ENCODE data around the gene PLCXD3.

PLCXD3 gene

DNA sequence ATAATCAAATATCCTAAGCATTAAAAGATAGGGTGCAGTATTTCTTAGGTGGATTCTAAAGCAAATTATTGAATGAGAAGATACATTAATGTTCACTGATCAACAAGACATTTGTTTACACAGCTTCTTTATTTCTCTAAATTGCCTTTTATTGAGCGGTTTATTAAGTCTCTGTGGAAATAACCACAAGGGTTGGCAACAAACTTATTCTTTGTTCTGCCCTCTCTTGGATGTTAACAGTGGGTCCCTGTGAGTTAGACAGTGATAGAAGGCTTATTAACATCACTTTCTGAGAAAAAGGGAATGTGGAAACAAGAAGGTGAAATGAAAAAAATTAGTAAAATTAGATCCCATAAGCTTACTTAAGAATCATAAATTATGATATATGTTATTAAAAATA is 214.3 kb downstream of the PLCXD3 start:
- Histone ChIP-seq H3K36me3 (ENCODE audit: control insufficient read depth, insufficient read depth, low read length) (no peaks in the 10 kb centered on the region), H3K27ac (ENCODE audit: low read length) (no peak overlapping the region), H3K4me1 (ENCODE audit: control insufficient read depth, insufficient read depth, low read length) (no peaks in the 10 kb centered on the region), H3K27me3 (ENCODE audit: control insufficient read depth, insufficient read depth, low read length) (no peaks in the 10 kb centered on the region), H3K4me3 (ENCODE audit: low read length) (no peak overlapping the region), H3K9me3 (ENCODE audit: control insufficient read depth, insufficient read depth, low read length) (no peaks in the 10 kb centered on the region)
- no CpG with 5 or more reads among the region's 1 CpG for WGBS (ENCODE audit: insufficient coverage, insufficient read length)
- no peak for DNase-seq (ENCODE audit: low read depth, low spot score)

DNA sequence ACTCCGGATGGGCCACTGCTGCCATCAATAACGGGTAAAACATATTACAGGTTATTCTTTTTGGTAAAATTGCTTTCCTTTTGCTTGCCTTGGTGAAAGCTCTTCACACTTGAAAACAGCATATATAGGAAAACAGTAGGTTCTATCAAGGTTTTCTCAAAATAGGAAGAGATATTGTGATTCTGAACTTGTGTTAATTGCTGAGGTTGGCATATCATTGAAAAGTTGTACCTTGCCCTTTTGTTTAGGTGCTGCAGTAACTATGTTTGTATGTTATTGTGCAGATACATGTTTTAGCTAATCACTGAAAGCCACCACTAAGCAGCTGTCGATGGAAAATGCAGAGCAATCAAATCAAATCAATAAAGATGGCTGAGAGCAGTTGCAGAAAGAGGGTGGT is 219.1 kb downstream of the PLCXD3 start:
- H3K27me3 ChIP-seq (ENCODE audit: control insufficient read depth, insufficient read depth, low read length) = no peaks in the 10 kb centered on the region
- WGBS (ENCODE audit: insufficient coverage, insufficient read length) = no CpG with 5 or more reads among the region's 3 CpGs
- no peaks in the 10 kb centered on the region for H3K4me1 ChIP-seq (ENCODE audit: control insufficient read depth, insufficient read depth, low read length)
- no peak for DNase-seq (ENCODE audit: low read depth, low spot score)
- no peak overlapping the region for H3K27ac ChIP-seq (ENCODE audit: low read length)
- H3K9me3 ChIP-seq (ENCODE audit: control insufficient read depth, insufficient read depth, low read length) = no peaks in the 10 kb centered on the region
- H3K36me3 ChIP-seq (ENCODE audit: control insufficient read depth, insufficient read depth, low read length) = no peaks in the 10 kb centered on the region
- no peak overlapping the region for H3K4me3 ChIP-seq (ENCODE audit: low read length)

DNA sequence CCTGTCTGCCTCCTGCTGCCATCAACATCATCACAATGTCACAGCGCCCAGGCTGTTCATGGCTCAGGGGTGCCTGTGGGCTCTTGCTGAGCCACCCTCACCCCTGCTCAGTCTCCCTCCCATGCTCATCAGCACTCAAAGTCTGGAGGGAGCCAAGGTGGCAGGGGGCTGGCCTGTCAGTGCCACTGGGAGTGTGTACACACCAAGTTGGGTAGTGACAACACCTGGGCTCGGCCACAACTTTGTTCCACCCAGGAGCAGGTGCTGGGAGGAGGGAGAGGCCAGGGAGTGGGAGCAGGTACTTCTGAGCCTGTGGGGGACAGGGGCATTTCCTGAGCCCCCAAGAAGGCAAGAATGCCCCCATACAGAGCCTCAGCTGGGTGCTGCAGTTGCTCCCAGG is 219.6 kb downstream of the PLCXD3 start:
- no peaks in the 10 kb centered on the region for H3K36me3 ChIP-seq (ENCODE audit: control insufficient read depth, insufficient read depth, low read length)
- H3K4me3 ChIP-seq (ENCODE audit: low read length) = no peak overlapping the region
- H3K27me3 ChIP-seq (ENCODE audit: control insufficient read depth, insufficient read depth, low read length) = no peaks in the 10 kb centered on the region
- H3K4me1 ChIP-seq (ENCODE audit: control insufficient read depth, insufficient read depth, low read length) = no peaks in the 10 kb centered on the region
- DNase-seq (ENCODE audit: low read depth, low spot score) = no peak
- H3K27ac ChIP-seq (ENCODE audit: low read length) = no peak overlapping the region
- WGBS (ENCODE audit: insufficient coverage, insufficient read length) = no CpG with 5 or more reads among the region's 2 CpGs
- H3K9me3 ChIP-seq (ENCODE audit: control insufficient read depth, insufficient read depth, low read length) = no peaks in the 10 kb centered on the region

DNA sequence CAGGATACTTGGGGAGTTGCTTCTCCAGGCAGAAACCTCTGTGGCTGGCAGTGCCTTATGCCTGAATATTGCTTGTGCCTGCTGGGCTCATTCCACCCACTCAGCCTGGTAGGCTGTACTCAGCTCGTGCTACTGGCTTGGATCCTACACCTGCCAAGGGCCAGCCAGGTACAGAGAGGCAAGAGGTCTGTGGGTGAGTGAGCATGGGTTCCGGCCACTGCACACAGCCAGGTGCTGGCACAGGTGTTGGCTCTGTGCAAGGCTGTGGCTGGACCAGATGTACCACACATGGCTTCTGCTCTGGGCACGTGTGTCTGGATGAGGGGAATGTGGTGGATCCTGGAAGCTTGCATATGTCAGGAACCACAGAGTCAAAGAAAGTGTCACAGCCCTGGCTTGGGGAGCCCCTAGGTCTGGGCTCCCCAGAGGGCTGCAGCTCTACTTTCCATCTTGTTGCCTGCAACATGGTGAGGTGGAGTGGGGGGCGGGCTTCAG is 220.4 kb downstream of the PLCXD3 start:
- Histone ChIP-seq H3K9me3 (ENCODE audit: control insufficient read depth, insufficient read depth, low read length) (no peaks in the 10 kb centered on the region), H3K4me3 (ENCODE audit: low read length) (no peak overlapping the region), H3K27ac (ENCODE audit: low read length) (no peak overlapping the region), H3K36me3 (ENCODE audit: control insufficient read depth, insufficient read depth, low read length) (no peaks in the 10 kb centered on the region), H3K4me1 (ENCODE audit: control insufficient read depth, insufficient read depth, low read length) (no peaks in the 10 kb centered on the region), H3K27me3 (ENCODE audit: control insufficient read depth, insufficient read depth, low read length) (no peaks in the 10 kb centered on the region)
- WGBS (ENCODE audit: insufficient coverage, insufficient read length) = no CpG with 5 or more reads among the region's 4 CpGs
- no peak for DNase-seq (ENCODE audit: low read depth, low spot score)

DNA sequence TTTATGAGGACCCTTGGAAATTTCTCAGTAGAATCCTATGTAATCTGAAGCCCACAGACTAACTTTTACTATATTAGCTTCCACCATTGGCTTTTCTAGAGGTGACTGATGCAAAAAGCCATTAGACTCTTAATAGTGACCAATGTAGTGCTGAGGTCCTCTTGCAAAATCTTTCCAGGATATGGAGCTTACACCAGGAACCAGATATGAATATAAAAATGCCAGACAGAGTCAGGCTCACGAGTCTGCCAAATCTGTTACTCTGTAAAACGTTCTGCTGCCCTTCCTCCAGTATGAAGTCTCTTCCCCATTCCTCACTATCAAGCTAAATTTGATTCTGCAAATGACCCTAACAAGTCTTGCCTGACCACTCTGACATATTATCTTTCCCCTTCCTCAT is 223.7 kb downstream of the PLCXD3 start:
- Histone ChIP-seq H3K9me3 (ENCODE audit: control insufficient read depth, insufficient read depth, low read length) (no peaks in the 10 kb centered on the region), H3K4me3 (ENCODE audit: low read length) (no peak overlapping the region), H3K27me3 (ENCODE audit: control insufficient read depth, insufficient read depth, low read length) (no peaks in the 10 kb centered on the region), H3K4me1 (ENCODE audit: control insufficient read depth, insufficient read depth, low read length) (no peaks in the 10 kb centered on the region), H3K36me3 (ENCODE audit: control insufficient read depth, insufficient read depth, low read length) (no peaks in the 10 kb centered on the region), H3K27ac (ENCODE audit: low read length) (no peak overlapping the region)
- DNase-seq (ENCODE audit: low read depth, low spot score) = no peak
- WGBS (ENCODE audit: insufficient coverage, insufficient read length) = no CpG with 5 or more reads among the region's 2 CpGs

DNA sequence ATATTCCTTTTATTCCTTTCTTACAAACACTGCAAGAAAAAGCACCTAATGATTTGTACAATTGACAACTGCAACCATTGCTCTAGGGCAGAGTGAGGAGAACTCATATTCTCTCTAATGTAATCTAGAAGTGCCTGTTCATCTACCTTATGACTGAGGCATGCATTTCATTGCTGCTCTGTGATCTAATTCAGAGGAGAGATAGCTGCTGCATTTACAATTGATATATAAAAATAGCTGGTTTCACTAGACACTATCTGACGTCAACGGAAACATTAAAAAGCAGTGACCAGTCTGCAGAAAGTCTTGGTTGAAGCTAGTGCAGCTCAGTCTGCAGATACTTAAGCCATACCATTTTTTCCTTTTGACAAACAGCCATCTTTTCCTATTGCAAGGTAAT is 224.2 kb downstream of the PLCXD3 start:
- Histone ChIP-seq H3K27me3 (ENCODE audit: control insufficient read depth, insufficient read depth, low read length) (no peaks in the 10 kb centered on the region), H3K27ac (ENCODE audit: low read length) (no peak overlapping the region), H3K4me3 (ENCODE audit: low read length) (no peak overlapping the region), H3K4me1 (ENCODE audit: control insufficient read depth, insufficient read depth, low read length) (peaks cover 1% of the 10 kb centered on the region; the same call in 1 of the 2 replicates), H3K9me3 (ENCODE audit: control insufficient read depth, insufficient read depth, low read length) (no peaks in the 10 kb centered on the region), H3K36me3 (ENCODE audit: control insufficient read depth, insufficient read depth, low read length) (no peaks in the 10 kb centered on the region)
- no CpG with 5 or more reads among the region's 2 CpGs for WGBS (ENCODE audit: insufficient coverage, insufficient read length)
- no peak for DNase-seq (ENCODE audit: low read depth, low spot score)

DNA sequence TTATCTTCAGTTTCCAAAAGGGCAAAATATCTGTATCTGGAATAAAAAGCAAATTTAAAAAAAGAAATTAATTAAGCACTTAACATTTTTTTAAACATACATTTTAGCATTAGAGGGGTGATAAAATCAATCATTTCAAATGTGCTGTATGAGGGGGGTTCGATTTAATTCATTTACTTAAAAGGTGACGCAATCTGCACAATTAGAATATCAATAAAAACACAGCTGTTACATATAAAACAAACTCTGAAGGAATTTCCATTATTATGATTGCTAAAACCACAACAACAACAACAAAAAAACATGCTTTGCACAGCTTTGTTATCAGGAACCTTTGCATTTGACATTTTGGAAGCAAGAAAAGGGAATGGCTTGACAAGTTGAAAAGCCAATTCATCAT is 225.5 kb downstream of the PLCXD3 start:
- DNase-seq (ENCODE audit: low read depth, low spot score) = no peak
- Histone ChIP-seq H3K27ac (ENCODE audit: low read length) (no peak overlapping the region), H3K4me3 (ENCODE audit: low read length) (no peak overlapping the region), H3K36me3 (ENCODE audit: control insufficient read depth, insufficient read depth, low read length) (no peaks in the 10 kb centered on the region), H3K9me3 (ENCODE audit: control insufficient read depth, insufficient read depth, low read length) (no peaks in the 10 kb centered on the region), H3K4me1 (ENCODE audit: control insufficient read depth, insufficient read depth, low read length) (peaks cover 1% of the 10 kb centered on the region; the same call in 1 of the 2 replicates), H3K27me3 (ENCODE audit: control insufficient read depth, insufficient read depth, low read length) (no peaks in the 10 kb centered on the region)
- no CpG with 5 or more reads among the region's 2 CpGs for WGBS (ENCODE audit: insufficient coverage, insufficient read length)

DNA sequence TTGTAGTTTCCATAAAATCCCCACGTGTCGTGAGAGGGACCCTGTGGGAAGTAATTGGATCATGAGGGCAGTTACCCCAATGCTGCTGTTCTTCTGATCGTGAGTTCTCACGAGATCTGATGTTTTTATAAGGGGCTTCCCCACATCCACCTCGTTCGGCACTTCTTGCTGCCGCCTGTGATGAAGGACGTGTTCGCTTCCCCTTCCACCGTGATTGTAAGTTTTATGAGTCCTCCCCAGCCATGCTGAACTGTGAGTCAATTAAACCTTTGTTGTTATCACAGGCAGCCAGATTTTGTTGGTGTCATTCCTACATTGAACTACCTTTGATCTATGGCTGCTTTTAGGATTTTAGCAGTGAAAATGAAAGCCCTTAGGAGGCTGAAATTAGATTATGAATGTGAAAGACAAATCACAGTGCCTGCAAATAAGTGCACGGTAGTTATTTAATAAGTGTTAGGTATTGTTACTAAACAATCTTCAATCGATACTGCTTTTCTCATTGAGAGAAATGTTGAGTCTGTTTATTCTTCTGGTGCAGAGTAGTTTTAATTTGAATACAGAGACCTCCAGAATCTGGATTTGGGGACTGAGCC is 229.1 kb downstream of the PLCXD3 start:
- Histone ChIP-seq H3K36me3 (ENCODE audit: control insufficient read depth, insufficient read depth, low read length) (no peaks in the 10 kb centered on the region), H3K4me1 (ENCODE audit: control insufficient read depth, insufficient read depth, low read length) (peaks cover 1% of the 10 kb centered on the region; the same call in 1 of the 2 replicates), H3K9me3 (ENCODE audit: control insufficient read depth, insufficient read depth, low read length) (no peaks in the 10 kb centered on the region), H3K4me3 (ENCODE audit: low read length) (no peak overlapping the region), H3K27ac (ENCODE audit: low read length) (no peak overlapping the region), H3K27me3 (ENCODE audit: control insufficient read depth, insufficient read depth, low read length) (no peaks in the 10 kb centered on the region)
- no peak for DNase-seq (ENCODE audit: low read depth, low spot score)
- WGBS (ENCODE audit: insufficient coverage, insufficient read length) = no CpG with 5 or more reads among the region's 12 CpGs

DNA sequence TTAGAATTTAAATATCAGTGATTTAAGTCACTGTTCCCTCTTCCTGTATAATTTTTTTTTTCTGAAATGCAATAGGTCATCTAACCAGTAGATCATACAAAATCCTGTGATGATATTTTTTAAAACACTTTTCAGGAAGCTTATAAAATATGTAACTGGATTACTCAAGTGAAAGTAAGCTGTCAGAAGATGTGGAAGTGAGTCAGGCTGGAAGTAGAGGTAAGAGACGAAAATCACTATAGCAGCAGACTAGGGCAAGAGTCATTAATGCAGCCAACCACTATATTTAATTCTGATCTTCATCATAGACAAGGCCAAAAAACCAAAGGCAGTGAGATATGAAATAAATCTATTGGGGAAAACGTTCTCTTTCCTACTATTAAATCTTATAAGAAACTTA is 231.4 kb downstream of the PLCXD3 start:
- H3K27ac ChIP-seq (ENCODE audit: low read length) = no peak overlapping the region
- no peaks in the 10 kb centered on the region for H3K9me3 ChIP-seq (ENCODE audit: control insufficient read depth, insufficient read depth, low read length)
- WGBS (ENCODE audit: insufficient coverage, insufficient read length) = no CpG with 5 or more reads among the region's 2 CpGs
- H3K27me3 ChIP-seq (ENCODE audit: control insufficient read depth, insufficient read depth, low read length) = no peaks in the 10 kb centered on the region
- H3K36me3 ChIP-seq (ENCODE audit: control insufficient read depth, insufficient read depth, low read length) = no peaks in the 10 kb centered on the region
- peaks cover 1% of the 10 kb centered on the region; the same call in 1 of the 2 replicates for H3K4me1 ChIP-seq (ENCODE audit: control insufficient read depth, insufficient read depth, low read length)
- DNase-seq (ENCODE audit: low read depth, low spot score) = no peak
- H3K4me3 ChIP-seq (ENCODE audit: low read length) = no peak overlapping the region

DNA sequence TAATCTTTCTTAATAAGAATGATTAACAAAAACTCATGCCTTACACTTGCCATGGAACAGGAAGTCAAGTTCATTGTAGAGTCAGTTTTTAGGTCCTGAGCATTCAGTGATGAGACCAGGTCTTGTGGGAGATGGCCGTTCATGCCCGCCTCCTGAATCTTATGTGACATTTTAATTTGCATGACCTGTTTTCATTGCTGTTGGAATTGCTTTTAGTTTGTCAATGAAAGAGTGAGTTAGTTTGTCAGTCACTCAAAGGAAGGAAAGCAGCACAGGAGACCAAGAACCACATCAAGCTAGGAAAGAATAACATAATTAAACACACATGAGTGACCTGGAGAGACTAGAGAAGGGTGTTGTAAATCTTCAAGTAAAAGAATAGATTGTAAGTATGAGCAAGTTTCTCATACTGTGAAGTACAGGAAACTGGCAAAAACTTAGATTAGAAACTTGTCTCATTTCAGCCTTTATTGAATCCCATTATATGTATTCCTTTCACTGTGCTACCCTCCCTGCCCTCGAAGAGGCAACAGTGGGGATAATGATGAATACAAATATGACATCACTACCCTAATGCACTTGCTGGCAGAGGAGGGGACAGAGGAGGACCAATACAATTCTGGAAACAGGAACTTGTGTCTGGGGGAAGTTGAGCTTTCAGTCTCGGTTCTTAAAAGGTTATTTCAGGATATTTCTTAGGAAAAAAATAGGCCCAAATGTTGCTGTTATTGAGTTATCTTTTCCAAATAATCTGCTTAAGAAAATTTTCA is 232.7 kb downstream of the PLCXD3 start:
- H3K27ac ChIP-seq (ENCODE audit: low read length) = no peak overlapping the region
- DNase-seq (ENCODE audit: low read depth, low spot score) = no peak
- no peaks in the 10 kb centered on the region for H3K36me3 ChIP-seq (ENCODE audit: control insufficient read depth, insufficient read depth, low read length)
- H3K4me3 ChIP-seq (ENCODE audit: low read length) = no peak overlapping the region
- H3K27me3 ChIP-seq (ENCODE audit: control insufficient read depth, insufficient read depth, low read length) = no peaks in the 10 kb centered on the region
- WGBS (ENCODE audit: insufficient coverage, insufficient read length) = no CpG with 5 or more reads among the region's 4 CpGs
- H3K4me1 ChIP-seq (ENCODE audit: control insufficient read depth, insufficient read depth, low read length) = peaks cover 1% of the 10 kb centered on the region; the same call in 1 of the 2 replicates
- H3K9me3 ChIP-seq (ENCODE audit: control insufficient read depth, insufficient read depth, low read length) = no peaks in the 10 kb centered on the region

All from iPS DF 6.9 (cell line).